Measurements from ENCODE around the gene SLC9A1. TPM values are rescaled to one million over a fixed set of nuclear protein-coding genes. Genes with fewer than 3 reads are reported as not detected.

SLC9A1 gene
- total RNA-seq, 3 donors from 2014 or later: 19.8 to 21.0 (median 19.8) TPM

GRCh38 chr1:27144920-27145661, 9.8 kb downstream of the SLC9A1 start:
- Mint-ChIP-seq H3K36me3 (ENCODE audit: insufficient read depth) (peaks cover 4% of the 10 kb centered on the region), H3K27me3 (ENCODE audit: low read depth) (no peaks in the 10 kb centered on the region), H3K4me1 (ENCODE audit: low read depth) (peaks cover 50% of the 10 kb centered on the region), H3K9me3 (no peaks in the 10 kb centered on the region), H3K4me3 (no peak overlapping the region)
- DNase-seq (no peak), ATAC-seq (no peak)

GRCh38 chr1:27144049-27144748, 10.7 kb downstream of the SLC9A1 start:
- Mint-ChIP-seq H3K9me3 (no peaks in the 10 kb centered on the region), H3K4me1 (ENCODE audit: low read depth) (peaks cover 46% of the 10 kb centered on the region)

GRCh38 chr1:27143401-27143800, 11.5 kb downstream of the SLC9A1 start:
- Mint-ChIP-seq H3K4me3 (no peak overlapping the region), H3K4me1 (ENCODE audit: low read depth) (peaks cover 45% of the 10 kb centered on the region), H3K27me3 (ENCODE audit: low read depth) (no peaks in the 10 kb centered on the region), H3K9me3 (no peaks in the 10 kb centered on the region), H3K36me3 (ENCODE audit: insufficient read depth) (peaks cover 3% of the 10 kb centered on the region)
- ATAC-seq (no peak), DNase-seq (no peak)

More at GRCh38 chr1:27144049-27144748, 10.7 kb downstream of the SLC9A1 start:
- ATAC-seq: no peak
- DNase-seq: no peak
- Mint-ChIP-seq H3K27me3 (ENCODE audit: low read depth) (no peaks in the 10 kb centered on the region), H3K36me3 (ENCODE audit: insufficient read depth) (peaks cover 4% of the 10 kb centered on the region), H3K4me3 (no peak overlapping the region)

DNA sequence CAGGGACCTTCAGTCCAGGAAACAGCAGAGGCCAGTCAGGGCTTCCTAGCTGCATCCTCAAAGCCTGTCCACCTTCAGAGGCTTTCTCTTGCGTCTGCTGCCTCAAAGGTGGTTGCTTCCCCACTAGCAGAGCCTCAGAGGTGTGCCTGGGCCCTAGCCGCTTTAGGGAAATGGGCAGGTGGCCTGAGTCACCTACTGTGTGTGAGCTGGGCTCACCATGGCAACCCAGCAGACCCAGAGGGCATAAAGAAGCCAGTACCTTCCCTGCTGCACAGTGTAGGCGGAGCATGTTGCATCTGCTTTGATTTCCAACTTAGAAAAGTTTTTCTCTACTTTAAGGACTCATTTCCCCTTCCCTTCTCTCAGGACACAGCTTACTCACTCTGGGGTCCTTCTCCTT, 12.5 kb downstream of the SLC9A1 start:
- peak; percentile 75 to 79 for ATAC-seq
- peaks cover 50% of the 10 kb centered on the region for H3K4me1 Mint-ChIP-seq (ENCODE audit: low read depth)

DNA sequence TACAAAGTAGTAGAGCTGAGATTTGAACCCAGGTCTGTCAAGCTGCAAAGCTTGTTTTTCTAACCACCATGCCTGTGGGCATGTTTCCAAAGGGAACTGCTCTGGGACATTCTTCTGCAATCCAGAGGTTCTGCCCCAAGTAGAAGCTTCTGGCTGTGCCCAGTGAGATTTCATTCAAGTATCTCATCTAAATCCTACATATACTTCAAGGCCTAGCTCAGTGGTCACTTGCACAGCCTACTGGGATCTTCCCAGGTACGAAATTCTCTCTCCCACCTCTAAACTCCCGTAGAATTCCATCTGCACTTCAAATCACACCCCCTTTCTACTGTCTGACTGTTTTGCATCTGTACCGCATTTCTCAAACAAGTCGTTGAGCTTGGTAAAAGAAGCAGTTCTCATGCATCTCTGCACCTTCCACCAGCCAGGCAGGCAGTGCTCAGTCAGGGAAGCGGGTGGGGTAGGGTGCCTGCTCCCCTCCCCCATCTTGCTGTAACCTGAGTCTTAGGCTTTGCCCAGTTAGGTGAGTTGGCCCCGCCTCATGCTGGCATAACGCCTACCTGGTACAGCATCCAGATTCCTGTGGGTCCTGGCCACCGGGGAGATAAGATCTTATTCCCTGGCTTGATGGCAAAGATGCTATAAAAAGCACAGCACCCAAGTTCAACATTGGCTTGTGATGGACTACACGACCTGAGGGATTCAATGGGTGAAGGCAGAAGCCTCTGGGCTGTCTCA, 13.5 kb downstream of the SLC9A1 start:
- no peak for ATAC-seq
- Mint-ChIP-seq H3K4me3 (no peak overlapping the region), H3K4me1 (ENCODE audit: low read depth) (peaks cover 60% of the 10 kb centered on the region), H3K27me3 (ENCODE audit: low read depth) (no peaks in the 10 kb centered on the region), H3K36me3 (ENCODE audit: insufficient read depth) (peaks cover 3% of the 10 kb centered on the region), H3K9me3 (no peaks in the 10 kb centered on the region)
- DNase-seq: no peak

More for the DNA sequence above, 12.5 kb downstream of the SLC9A1 start:
- Mint-ChIP-seq H3K36me3 (ENCODE audit: insufficient read depth) (peaks cover 3% of the 10 kb centered on the region), H3K9me3 (no peaks in the 10 kb centered on the region), H3K27me3 (ENCODE audit: low read depth) (no peaks in the 10 kb centered on the region), H3K4me3 (no peak overlapping the region)
- peak; percentile 18 for DNase-seq

DNA sequence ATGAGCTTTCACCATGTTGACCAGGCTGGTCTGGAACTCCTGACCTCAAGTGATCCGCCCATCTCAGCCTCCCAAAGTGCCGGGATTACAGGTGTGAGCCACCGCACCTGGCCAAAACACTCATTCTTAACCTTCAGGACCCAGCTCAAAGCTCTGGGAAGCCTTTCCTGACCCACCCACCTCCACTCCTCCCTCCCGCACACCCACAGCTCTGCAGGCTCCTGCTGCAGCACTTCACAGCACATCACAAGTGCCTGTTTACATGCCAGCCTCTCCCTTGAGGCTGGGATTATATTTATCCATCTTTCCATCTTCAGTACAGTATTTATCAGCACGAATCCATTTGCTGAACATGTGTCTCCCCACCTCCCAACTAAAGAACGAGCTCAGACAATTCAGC, 14.9 kb downstream of the SLC9A1 start:
- Mint-ChIP-seq H3K9me3 (no peaks in the 10 kb centered on the region), H3K36me3 (ENCODE audit: insufficient read depth) (peaks cover 2% of the 10 kb centered on the region), H3K4me3 (no peak overlapping the region), H3K4me1 (ENCODE audit: low read depth) (peaks cover 68% of the 10 kb centered on the region), H3K27me3 (ENCODE audit: low read depth) (no peaks in the 10 kb centered on the region)
- no peak for DNase-seq
- ATAC-seq: no peak

DNA sequence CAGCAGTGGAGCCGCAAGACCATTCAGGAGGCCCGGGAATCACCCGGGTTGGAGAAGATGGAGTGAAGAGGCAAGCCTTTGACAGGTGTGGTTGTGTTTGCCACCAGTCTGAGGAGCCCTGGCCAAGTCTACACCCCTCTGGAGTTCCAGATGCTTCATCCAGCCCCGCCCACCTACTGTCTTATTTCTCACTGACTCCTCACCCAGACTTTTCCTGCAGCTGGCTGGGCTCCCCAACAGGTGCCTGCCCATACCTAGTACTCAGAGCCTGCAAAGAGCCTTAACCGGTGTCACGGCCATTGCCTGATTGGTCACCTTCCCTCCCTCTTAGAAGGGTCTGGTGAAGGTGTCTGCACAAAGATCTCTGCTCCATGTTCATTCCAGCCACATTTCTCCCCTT, 16.0 kb downstream of the SLC9A1 start:
- Mint-ChIP-seq H3K36me3 (ENCODE audit: insufficient read depth) (peaks cover 3% of the 10 kb centered on the region), H3K4me1 (ENCODE audit: low read depth) (peaks cover 66% of the 10 kb centered on the region), H3K9me3 (no peaks in the 10 kb centered on the region), H3K4me3 (no peak overlapping the region), H3K27me3 (ENCODE audit: low read depth) (no peaks in the 10 kb centered on the region)
- DNase-seq (no peak), ATAC-seq (no peak)

DNA sequence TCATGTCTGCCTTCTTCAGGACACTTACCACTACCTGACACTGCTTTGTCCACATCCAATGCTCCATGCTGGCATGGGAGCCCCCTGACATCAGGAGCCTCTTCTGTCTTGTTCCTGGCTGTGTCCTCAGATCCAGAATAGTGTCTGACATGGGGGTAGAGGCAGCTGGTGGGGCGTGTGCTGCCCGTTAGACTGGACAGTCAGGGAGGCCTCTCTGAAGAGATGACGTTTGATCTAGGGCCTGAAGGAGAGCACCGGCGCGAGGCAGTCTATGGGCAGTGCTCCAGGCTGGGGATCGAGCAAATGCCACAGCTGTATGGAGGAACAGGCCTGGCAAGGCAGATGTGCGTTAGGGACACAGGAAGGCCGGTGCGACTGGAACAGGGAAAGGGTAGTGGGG, 16.6 kb downstream of the SLC9A1 start:
- ATAC-seq (no peak), DNase-seq (no peak)
- H3K9me3 Mint-ChIP-seq: no peaks in the 10 kb centered on the region
- H3K4me1 Mint-ChIP-seq (ENCODE audit: low read depth): peaks cover 62% of the 10 kb centered on the region
- peaks cover 3% of the 10 kb centered on the region for H3K36me3 Mint-ChIP-seq (ENCODE audit: insufficient read depth)
- no peaks in the 10 kb centered on the region for H3K27me3 Mint-ChIP-seq (ENCODE audit: low read depth)
- no peak overlapping the region for H3K4me3 Mint-ChIP-seq

GRCh38 chr1:27137544-27138075, 17.3 kb downstream of the SLC9A1 start:
- H3K9me3 Mint-ChIP-seq: no peaks in the 10 kb centered on the region
- H3K4me3 Mint-ChIP-seq: peak overlapping the region; percentile 78
- ATAC-seq (peak; percentile 4 to 35), DNase-seq (no peak)
- H3K4me1 Mint-ChIP-seq (ENCODE audit: low read depth): peaks cover 55% of the 10 kb centered on the region
- peaks cover 3% of the 10 kb centered on the region for H3K36me3 Mint-ChIP-seq (ENCODE audit: insufficient read depth)
- H3K27me3 Mint-ChIP-seq (ENCODE audit: low read depth): no peaks in the 10 kb centered on the region

DNA sequence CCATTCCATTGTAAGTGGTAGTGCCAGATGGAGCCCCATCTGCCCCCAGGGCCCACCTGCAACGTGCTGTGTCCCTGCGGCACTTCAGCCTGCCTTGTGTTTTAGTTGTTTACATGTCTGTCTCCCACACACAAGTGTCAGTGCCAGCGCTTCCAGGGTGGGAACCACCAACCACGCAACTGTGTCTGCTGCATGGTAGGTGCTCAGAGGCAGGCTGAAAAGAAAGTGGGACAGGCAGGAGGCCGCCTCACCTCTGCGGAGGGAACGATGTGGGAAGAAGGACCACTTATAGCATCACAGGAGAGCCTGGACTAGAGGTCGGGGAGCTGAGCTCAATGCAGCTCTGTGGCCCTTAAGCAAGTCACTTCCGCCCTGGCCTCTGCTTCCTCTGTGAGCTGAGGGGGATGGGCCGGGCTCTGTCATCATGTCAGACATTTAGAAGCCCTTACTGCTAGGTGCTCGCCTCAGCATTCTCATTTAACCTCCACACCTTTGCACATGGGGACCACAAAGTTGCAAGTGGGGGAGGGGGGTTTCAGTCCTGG, 17.9 kb downstream of the SLC9A1 start:
- no peaks in the 10 kb centered on the region for H3K27me3 Mint-ChIP-seq (ENCODE audit: low read depth)
- H3K4me3 Mint-ChIP-seq: peak overlapping the region; percentile 78
- ATAC-seq (peak; percentile 97), DNase-seq (peak; percentile 64)
- peaks cover 3% of the 10 kb centered on the region for H3K36me3 Mint-ChIP-seq (ENCODE audit: insufficient read depth)
- no peaks in the 10 kb centered on the region for H3K9me3 Mint-ChIP-seq
- H3K4me1 Mint-ChIP-seq (ENCODE audit: low read depth): peaks cover 50% of the 10 kb centered on the region

DNA sequence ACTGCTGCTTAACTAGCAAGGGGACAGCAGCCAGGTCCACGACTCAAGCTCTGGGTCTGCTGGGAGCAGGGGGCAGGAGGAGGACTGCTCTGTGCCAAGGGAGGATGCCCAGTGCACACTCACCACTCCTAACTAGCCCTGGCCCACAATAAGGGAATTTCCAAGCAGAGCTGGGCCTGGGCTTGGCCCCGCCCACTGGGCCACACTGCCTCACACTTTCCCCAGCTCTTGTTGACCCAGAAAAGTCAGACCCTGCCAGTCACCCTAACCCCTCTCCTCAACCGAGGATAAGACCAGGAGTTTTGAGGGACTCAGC, 18.7 kb downstream of the SLC9A1 start:
- DNase-seq: no peak
- no peaks in the 10 kb centered on the region for H3K9me3 Mint-ChIP-seq
- peaks cover 42% of the 10 kb centered on the region for H3K4me1 Mint-ChIP-seq (ENCODE audit: low read depth)
- H3K36me3 Mint-ChIP-seq (ENCODE audit: insufficient read depth): peaks cover 3% of the 10 kb centered on the region
- peak overlapping the region; percentile 78 for H3K4me3 Mint-ChIP-seq
- ATAC-seq: no peak
- H3K27me3 Mint-ChIP-seq (ENCODE audit: low read depth): no peaks in the 10 kb centered on the region

- H3K27me3 Mint-ChIP-seq (ENCODE audit: low read depth): no peaks in the 10 kb centered on the region
These were observed 19.2 kb downstream of the SLC9A1 start for GRCh38 chr1:27135541-27136235.

GRCh38 chr1:27133991-27134390, 20.9 kb downstream of the SLC9A1 start:
- Mint-ChIP-seq H3K4me1 (ENCODE audit: low read depth) (peaks cover 31% of the 10 kb centered on the region), H3K27me3 (ENCODE audit: low read depth) (no peaks in the 10 kb centered on the region), H3K36me3 (ENCODE audit: insufficient read depth) (peaks cover 3% of the 10 kb centered on the region), H3K9me3 (no peaks in the 10 kb centered on the region), H3K4me3 (no peak overlapping the region)
- DNase-seq (no peak), ATAC-seq (no peak)

More at GRCh38 chr1:27135541-27136235, 19.2 kb downstream of the SLC9A1 start:
- no peak overlapping the region for H3K4me3 Mint-ChIP-seq
- ATAC-seq: no peak
- H3K9me3 Mint-ChIP-seq: no peaks in the 10 kb centered on the region
- peaks cover 3% of the 10 kb centered on the region for H3K36me3 Mint-ChIP-seq (ENCODE audit: insufficient read depth)
- peaks cover 42% of the 10 kb centered on the region for H3K4me1 Mint-ChIP-seq (ENCODE audit: low read depth)
- DNase-seq: no peak

- peaks cover 3% of the 10 kb centered on the region for H3K36me3 Mint-ChIP-seq (ENCODE audit: insufficient read depth)
- no peak overlapping the region for H3K4me3 Mint-ChIP-seq
- peaks cover 25% of the 10 kb centered on the region for H3K4me1 Mint-ChIP-seq (ENCODE audit: low read depth)
- ATAC-seq (no peak), DNase-seq (no peak)
- no peaks in the 10 kb centered on the region for H3K9me3 Mint-ChIP-seq
- H3K27me3 Mint-ChIP-seq (ENCODE audit: low read depth): no peaks in the 10 kb centered on the region
These were observed 21.8 kb downstream of the SLC9A1 start for GRCh38 chr1:27133158-27133557.
